Ishikawa (cell line): ENCODE measurements around the gene TRIM67.

Experiments used
- FOXM1 ChIP-seq: IDR thresholded peaks from 2 replicates; pipeline ENCODE4 v1.6.1; 2012; ENCODE audit warnings: low read depth, borderline replicate concordance
- RAD21 ChIP-seq: IDR thresholded peaks from 2 replicates; pipeline ENCODE4 v1.6.1; 2012; ENCODE audit warnings: low read depth
- ZBTB7A ChIP-seq: IDR thresholded peaks from 2 replicates; pipeline ENCODE4 v1.6.1; 2012; ENCODE audit warnings: low read depth
- TF ChIP-seq, protein P1 (sequence below): IDR thresholded peaks from 2 replicates; pipeline ENCODE4 v1.6.1; 2012
- TF ChIP-seq, protein P2 (sequence below): IDR thresholded peaks from 2 replicates; pipeline ENCODE4 v1.6.1; 2012

DNA sequence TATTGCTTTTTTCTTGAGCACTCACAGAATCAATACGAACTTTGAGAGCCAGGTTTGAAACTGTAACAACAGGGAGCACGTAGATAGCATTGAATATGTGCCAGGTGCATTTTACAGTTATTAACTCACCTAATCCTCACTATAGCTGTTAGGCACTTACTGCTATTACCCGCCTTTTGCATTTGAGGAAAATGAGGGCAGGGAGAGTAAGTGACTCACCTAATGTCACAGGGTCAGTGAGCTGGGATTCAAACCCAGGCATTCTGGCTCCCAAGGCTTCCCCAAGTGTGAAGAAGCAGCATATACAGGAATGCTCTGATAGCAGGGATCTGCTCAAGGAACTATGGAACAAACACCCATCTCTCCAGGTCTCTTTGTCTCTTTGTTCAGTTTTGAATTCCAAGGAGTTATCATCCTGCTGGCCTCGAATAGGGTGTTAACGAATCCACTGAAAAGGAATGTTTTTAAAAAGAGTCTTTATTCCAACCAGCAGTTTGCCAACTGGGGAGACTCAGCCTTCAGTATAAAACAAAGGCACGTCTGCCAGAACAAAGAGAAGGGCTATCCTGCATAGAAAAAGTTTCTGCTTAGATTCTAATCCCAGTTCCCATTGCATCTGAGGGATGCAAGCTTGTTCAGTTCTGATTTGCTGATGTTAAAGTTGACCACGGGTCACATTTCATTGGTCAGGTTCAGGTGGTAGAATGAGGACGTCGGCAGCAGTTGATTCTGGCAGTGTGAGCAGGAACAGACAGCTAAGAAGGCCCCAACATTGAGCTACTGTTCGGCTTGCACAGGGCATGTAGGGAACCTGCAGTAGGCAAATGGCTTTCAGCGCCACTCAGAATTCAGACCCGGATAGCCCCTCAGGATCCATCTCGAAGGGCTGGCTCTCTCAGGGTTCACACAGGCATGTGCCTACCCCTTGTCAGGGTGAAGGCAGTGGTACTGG is 22.1 kb downstream of the TRIM67 start:
- TF ChIP-seq FOXM1 (no peak), RAD21 (no peak), ZBTB7A (no peak)
- TF ChIP-seq, protein P1, sequence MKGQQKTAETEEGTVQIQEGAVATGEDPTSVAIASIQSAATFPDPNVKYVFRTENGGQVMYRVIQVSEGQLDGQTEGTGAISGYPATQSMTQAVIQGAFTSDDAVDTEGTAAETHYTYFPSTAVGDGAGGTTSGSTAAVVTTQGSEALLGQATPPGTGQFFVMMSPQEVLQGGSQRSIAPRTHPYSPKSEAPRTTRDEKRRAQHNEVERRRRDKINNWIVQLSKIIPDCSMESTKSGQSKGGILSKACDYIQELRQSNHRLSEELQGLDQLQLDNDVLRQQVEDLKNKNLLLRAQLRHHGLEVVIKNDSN, result no peak
- TF ChIP-seq, protein P2, sequence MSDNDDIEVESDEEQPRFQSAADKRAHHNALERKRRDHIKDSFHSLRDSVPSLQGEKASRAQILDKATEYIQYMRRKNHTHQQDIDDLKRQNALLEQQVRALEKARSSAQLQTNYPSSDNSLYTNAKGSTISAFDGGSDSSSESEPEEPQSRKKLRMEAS, result no peak
